ENCODE data around the gene CRKL.

GRCh38 chr22:20912494-20912893, 4.7 kb upstream of the CRKL start:
- no peak for TF ChIP-seq CTCF (conservative IDR thresholded peaks at IDR 0.05)
- TF ChIP-seq EZH2 (IDR thresholded peaks at IDR 0.05; ENCODE audit: low read depth) = no peak

All from PC-9 (cell line).